DND-41 (cell line): ENCODE data around the gene GTF2A1L.

Experiments
- ATAC-seq: fragments of 200-7000 bp; cut with Tn5 transposase; 3 replicates; pipeline ENCODE4 v1.9.1; 2021; ENCODE audit warnings: low read depth; ENCODE audit not compliant: insufficient read depth
- DNase-seq: peaks from one replicate; pipeline ENCODE4 v3.0.0-alpha.2; 2020
- H2AFZ ChIP-seq: 2 replicates; pipeline ENCODE4 v1.6.0; 2012; ENCODE audit warnings: low read depth, low read length
- H3K27ac ChIP-seq: 2 replicates; pipeline ENCODE4 v1.5.1; 2012; ENCODE audit warnings: low read length, inconsistent platforms
- H3K27me3 ChIP-seq: fragments of 200-600 bp; sonication (generic); 2 replicates; pipeline ENCODE4 v1.6.0; 2012; ENCODE audit warnings: low read length, mild to moderate bottlenecking, inconsistent platforms; ENCODE audit not compliant: insufficient read depth, poor library complexity
- H3K36me3 ChIP-seq: 2 replicates; pipeline ENCODE4 v1.5.1; 2012; ENCODE audit warnings: low read length, inconsistent platforms; ENCODE audit not compliant: insufficient read depth
- H3K4me1 ChIP-seq: 2 replicates; pipeline ENCODE4 v1.5.1; 2012; ENCODE audit warnings: mild to moderate bottlenecking, low read length; ENCODE audit not compliant: insufficient read depth
- H3K4me2 ChIP-seq: 2 replicates; pipeline ENCODE4 v1.6.0; 2012; ENCODE audit warnings: mild to moderate bottlenecking, moderate library complexity, low read length, inconsistent platforms; ENCODE audit not compliant: insufficient read depth
- H3K4me3 ChIP-seq, 2 experiments: fragments of 200-600 bp in 1 of 2; shearing (Covaris generic) in 1 of 2; 2 replicates each; pipeline ENCODE4 v1.5.1; 2012 to 2016; ENCODE audit warnings: inconsistent platforms in 2 of 2, low read length in 2 of 2, mild to moderate bottlenecking in 2 of 2, low read depth in 1 of 2, moderate library complexity in 1 of 2
- H3K79me2 ChIP-seq: 2 replicates; pipeline ENCODE4 v1.6.0; 2012; ENCODE audit warnings: low read length, inconsistent platforms; ENCODE audit not compliant: insufficient read depth
- H3K9ac ChIP-seq: 2 replicates; pipeline ENCODE4 v1.6.0; 2012; ENCODE audit warnings: low read depth, mild to moderate bottlenecking, inconsistent platforms, low read length, moderate library complexity
- H3K9me3 ChIP-seq: 2 replicates; pipeline ENCODE4 v1.5.1; 2012; ENCODE audit warnings: low read length, moderate library complexity, mild to moderate bottlenecking, inconsistent platforms; ENCODE audit not compliant: insufficient read depth, severe bottlenecking
- H4K20me1 ChIP-seq: 2 replicates; pipeline ENCODE4 v1.6.0; 2012; ENCODE audit warnings: low read length; ENCODE audit not compliant: insufficient read depth
- CTCF ChIP-seq: IDR thresholded peaks from 2 replicates; pipeline ENCODE4 v1.5.1; 2012; ENCODE audit warnings: borderline replicate concordance, low read length, moderate library complexity, mild to moderate bottlenecking; ENCODE audit not compliant: poor library complexity, severe bottlenecking; ENCODE audit errors: extremely low read depth
- EZH2 ChIP-seq: IDR thresholded peaks from 3 replicates; pipeline ENCODE4 v1.6.1; 2012; ENCODE audit warnings: borderline replicate concordance, low read depth, mild to moderate bottlenecking, moderate library complexity, low read length, inconsistent platforms; ENCODE audit not compliant: severe bottlenecking

GTF2A1L gene

GRCh38 chr2:48711343-48711742 lies 93.7 kb downstream of the GTF2A1L start:
- Histone ChIP-seq H3K4me2 (no peak overlapping the region), H2AFZ (no peak overlapping the region), H3K27ac (no peak overlapping the region), H3K36me3 (no peaks in the 10 kb centered on the region), H3K9ac (no peak overlapping the region), H4K20me1 (no peaks in the 10 kb centered on the region), H3K4me1 (no peaks in the 10 kb centered on the region), H3K9me3 (no peaks in the 10 kb centered on the region), H3K79me2 (no peaks in the 10 kb centered on the region), H3K27me3 (peaks cover 16% of the 10 kb centered on the region), H3K4me3 (no peak overlapping the region)
- no peak for TF ChIP-seq EZH2
- no peak for TF ChIP-seq CTCF
- no peak for ATAC-seq
- DNase-seq: no peak

- Histone ChIP-seq H3K36me3 (no peaks in the 10 kb centered on the region), H3K4me3 (no peak overlapping the region)
- DNase-seq: no peak
Observed at GRCh38 chr2:48712151-48712550, 94.5 kb downstream of the GTF2A1L start.

DNA sequence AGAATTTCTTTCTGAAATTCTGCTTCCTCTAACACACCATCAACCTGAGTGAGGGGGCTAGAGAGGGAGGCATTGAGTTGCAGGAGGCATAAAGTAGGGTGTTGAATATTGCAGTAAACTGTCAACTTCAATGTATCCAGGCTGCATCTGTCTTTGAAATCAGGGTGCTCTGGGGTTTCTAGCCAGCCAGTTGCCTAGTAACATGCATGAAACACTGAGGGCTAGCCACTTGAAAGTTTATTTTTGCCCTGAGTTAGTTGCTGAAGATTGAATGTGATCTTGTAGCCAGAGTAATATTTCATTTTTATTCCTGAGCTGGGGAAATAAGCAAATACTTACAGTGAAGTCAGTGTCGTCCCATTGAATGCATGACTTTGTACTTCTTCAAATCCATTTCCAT lies 96.0 kb downstream of the GTF2A1L start:
- no peak overlapping the region for H3K4me2 ChIP-seq
- H3K27ac ChIP-seq: no peak overlapping the region
- no peak overlapping the region for H2AFZ ChIP-seq

More at GRCh38 chr2:48712151-48712550, 94.5 kb downstream of the GTF2A1L start:
- Histone ChIP-seq H3K4me2 (no peak overlapping the region), H3K27ac (no peak overlapping the region), H3K9ac (no peak overlapping the region), H3K27me3 (peaks cover 16% of the 10 kb centered on the region), H4K20me1 (no peaks in the 10 kb centered on the region), H3K79me2 (no peaks in the 10 kb centered on the region), H3K9me3 (no peaks in the 10 kb centered on the region), H3K4me1 (no peaks in the 10 kb centered on the region), H2AFZ (no peak overlapping the region)
- ATAC-seq: no peak
- TF ChIP-seq CTCF (no peak), EZH2 (no peak)

More for the DNA sequence above, 96.0 kb downstream of the GTF2A1L start:
- Histone ChIP-seq H3K79me2 (no peaks in the 10 kb centered on the region), H4K20me1 (no peaks in the 10 kb centered on the region), H3K36me3 (no peaks in the 10 kb centered on the region), H3K4me3 (no peak overlapping the region), H3K9me3 (no peaks in the 10 kb centered on the region), H3K27me3 (peaks cover 16% of the 10 kb centered on the region), H3K4me1 (no peaks in the 10 kb centered on the region), H3K9ac (no peak overlapping the region)
- no peak for ATAC-seq
- DNase-seq: no peak
- no peak for TF ChIP-seq EZH2
- no peak for TF ChIP-seq CTCF
